ENCODE results near the gene C13orf46.

- TF ChIP-seq, protein P1, sequence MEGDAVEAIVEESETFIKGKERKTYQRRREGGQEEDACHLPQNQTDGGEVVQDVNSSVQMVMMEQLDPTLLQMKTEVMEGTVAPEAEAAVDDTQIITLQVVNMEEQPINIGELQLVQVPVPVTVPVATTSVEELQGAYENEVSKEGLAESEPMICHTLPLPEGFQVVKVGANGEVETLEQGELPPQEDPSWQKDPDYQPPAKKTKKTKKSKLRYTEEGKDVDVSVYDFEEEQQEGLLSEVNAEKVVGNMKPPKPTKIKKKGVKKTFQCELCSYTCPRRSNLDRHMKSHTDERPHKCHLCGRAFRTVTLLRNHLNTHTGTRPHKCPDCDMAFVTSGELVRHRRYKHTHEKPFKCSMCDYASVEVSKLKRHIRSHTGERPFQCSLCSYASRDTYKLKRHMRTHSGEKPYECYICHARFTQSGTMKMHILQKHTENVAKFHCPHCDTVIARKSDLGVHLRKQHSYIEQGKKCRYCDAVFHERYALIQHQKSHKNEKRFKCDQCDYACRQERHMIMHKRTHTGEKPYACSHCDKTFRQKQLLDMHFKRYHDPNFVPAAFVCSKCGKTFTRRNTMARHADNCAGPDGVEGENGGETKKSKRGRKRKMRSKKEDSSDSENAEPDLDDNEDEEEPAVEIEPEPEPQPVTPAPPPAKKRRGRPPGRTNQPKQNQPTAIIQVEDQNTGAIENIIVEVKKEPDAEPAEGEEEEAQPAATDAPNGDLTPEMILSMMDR (conservative IDR thresholded peaks at IDR 0.05 in 1 of 2, IDR thresholded peaks at IDR 0.05 in 1 of 2; ENCODE audit: low read depth in 1 of 2, low read length in 2 of 2): no peak
- no peak for TF ChIP-seq EZH2 (IDR thresholded peaks at IDR 0.05; ENCODE audit: low read length, missing control alignments)
These were observed 25.1 kb upstream of the C13orf46 start for GRCh38 chr13:113998781-113999617.

Data from fibroblast of lung (primary cell).